Stromal cell of bone marrow (primary cell): Measurements from ENCODE around the gene XPO1.
A peak's percentile ranks its signal among the peaks of the same experiment; 100 is the strongest.
"Not testable (repeated sequence)": the region's sequence is repeated elsewhere in the genome, so short reads cannot be mapped to it uniquely, and the experiment has no call there.

Experiments
- DNase-seq: peaks from one replicate; pipeline ENCODE4 v3.0.0-alpha.2; 2012; ENCODE audit warnings: low read depth

The XPO1 gene

DNA sequence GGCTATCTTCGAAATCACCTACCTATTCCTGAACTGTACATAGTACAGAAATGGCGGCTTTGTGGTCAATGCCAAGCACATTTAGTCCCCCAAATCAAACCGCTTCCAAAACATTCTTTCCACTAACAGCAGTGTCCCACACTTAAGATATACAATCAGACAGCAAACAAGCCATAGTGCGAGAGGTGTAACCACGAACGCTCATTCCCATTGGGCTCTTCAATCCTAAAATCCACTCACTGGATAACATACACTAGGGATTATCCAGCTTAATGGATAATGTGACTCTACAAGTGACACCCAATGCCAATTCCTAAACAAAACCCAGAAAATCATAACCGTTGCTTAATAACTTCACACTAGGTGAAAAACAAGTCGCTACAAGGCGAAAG lies 2.0 kb downstream of the XPO1 start:
- no peak for DNase-seq

DNA sequence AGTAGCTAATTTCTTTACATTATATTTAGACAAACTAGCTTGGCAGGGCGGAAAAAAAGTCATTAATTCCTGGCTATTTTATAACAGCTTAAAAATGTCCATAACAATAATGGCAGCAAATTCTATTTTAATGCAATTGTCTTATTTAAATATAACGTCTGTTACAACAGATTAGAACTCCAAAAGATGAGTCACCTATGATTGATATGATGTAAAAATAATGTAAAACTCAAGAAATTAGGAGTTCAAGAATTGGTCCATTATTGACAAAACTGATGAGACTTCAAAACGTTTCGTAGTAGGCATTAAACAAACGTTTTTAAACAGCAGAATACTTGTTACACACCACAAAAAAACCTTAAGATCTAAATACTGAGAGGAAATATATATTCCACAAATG lies 2.7 kb downstream of the XPO1 start:
- no peak for DNase-seq

DNA sequence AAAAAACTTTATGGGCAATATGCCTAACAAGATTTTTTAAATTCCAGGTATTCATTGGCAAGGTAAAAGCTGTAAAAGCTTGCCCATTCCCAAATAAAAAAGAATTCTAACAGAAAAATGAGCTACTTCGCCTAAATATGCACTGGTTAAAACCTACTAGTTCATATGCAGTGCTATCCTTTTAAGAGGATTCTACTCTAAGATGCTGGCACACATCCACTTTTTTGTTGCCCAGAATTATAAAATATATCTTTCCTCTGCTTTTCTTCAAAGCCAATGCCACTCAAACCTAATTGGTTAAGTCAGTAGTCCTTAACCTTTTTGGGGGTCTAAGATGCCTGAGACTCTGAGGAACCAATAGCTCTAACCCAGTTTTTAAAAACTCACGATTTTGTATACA lies 3.2 kb downstream of the XPO1 start:
- DNase-seq: no peak

DNA sequence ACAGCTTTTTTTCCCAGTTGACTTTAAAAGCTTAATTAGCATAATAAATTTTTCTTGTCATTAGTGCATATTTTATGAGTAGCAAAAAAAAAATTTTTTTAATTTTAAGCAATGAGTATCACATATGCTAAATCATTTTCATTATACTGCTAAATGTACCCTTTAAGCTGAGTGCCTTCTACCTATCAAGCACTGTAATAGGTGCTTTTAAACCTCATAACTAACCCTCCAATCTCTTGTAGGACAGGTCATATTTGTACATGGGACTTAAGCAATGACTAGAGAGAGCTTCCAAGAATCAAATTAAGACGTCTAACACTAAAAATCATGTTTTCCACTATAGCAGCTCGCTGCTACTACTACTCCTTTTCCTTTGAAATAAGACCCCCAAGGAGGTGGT lies 7.4 kb downstream of the XPO1 start:
- no peak for DNase-seq

DNA sequence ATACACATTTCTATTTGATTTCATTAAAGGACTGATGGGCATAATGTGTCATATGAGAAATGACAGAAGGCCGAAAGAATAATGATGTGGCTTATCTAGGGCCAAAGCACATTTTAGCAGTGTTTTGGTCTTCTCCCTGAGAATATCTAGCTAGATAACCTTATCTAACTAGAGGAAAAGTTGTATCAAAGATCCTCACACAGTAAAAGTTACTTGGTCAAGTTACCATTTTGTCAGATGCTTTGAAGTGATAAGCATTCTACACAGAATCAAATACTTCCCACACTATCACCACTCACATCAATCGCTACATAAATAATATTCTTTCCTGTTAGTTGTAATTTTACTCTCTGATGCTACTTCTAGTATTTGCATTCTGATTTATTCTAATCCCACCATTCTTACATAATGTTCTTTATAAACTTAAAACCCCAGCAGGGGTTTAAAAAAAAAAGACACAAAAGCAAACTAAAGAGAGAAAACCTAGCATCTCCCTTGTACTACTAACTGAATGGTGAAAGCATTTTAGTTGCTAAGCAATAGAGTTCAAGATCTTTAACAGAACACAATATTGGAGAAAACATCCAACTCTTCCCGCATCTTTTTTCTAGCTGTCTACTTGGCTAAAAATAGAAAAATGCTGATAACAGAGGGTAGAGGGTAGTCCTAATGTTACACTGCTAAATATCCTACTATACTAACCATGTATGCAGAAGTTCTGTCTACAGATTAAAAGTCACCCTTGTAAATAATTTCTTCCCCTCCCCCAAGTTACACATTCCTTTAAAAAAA lies 8.0 kb downstream of the XPO1 start:
- no peak for DNase-seq

DNA sequence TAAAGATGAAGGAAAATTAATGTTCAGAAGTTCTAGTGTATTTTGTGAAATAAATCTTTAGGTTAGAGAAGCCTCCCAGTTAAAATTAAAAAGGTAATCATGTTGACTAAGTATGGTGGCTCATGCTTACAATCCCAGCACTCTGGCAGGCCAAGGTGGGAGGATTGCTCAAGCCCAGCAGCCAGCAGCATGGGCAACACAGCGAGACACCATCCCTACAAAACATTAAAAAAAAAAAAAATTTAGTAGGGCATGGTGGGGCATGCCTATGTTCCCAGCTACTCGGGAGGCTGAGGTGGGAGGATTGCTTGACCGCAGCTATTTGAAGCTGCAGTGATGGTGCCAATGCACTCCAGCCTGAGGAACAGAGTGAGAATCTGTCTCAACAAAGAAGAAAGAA lies 17.9 kb downstream of the XPO1 start:
- no peak for DNase-seq

DNA sequence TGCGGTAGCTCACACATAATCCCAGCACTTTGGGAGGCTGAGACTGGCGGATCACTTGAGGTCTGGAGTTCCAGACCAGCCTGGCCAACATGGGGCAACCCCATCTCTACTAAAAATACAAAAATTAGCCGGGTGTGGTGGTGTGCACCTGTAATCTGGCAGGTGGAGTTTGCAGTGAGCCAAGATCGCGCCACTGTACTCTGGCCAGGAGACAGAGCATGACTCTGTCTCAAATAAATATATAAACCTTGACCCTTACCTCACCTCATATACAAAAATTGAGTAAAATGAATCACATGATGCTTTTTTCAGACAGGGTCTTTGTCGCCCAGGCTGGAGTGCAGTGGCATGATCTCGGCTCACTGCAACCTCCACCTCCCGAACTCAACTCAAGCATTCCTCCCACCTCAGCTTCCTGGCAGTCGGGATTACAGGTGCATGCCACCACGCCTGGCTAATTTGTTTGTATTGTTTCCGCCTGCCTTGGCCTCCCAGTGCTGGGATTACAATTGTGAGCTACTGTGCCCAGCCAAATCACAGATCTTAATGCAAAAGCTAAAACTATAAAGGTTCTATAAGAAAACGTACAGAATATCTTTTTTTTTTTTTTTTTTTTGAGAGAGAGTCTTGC lies 25.3 kb downstream of the XPO1 start:
- no peak for DNase-seq

DNA sequence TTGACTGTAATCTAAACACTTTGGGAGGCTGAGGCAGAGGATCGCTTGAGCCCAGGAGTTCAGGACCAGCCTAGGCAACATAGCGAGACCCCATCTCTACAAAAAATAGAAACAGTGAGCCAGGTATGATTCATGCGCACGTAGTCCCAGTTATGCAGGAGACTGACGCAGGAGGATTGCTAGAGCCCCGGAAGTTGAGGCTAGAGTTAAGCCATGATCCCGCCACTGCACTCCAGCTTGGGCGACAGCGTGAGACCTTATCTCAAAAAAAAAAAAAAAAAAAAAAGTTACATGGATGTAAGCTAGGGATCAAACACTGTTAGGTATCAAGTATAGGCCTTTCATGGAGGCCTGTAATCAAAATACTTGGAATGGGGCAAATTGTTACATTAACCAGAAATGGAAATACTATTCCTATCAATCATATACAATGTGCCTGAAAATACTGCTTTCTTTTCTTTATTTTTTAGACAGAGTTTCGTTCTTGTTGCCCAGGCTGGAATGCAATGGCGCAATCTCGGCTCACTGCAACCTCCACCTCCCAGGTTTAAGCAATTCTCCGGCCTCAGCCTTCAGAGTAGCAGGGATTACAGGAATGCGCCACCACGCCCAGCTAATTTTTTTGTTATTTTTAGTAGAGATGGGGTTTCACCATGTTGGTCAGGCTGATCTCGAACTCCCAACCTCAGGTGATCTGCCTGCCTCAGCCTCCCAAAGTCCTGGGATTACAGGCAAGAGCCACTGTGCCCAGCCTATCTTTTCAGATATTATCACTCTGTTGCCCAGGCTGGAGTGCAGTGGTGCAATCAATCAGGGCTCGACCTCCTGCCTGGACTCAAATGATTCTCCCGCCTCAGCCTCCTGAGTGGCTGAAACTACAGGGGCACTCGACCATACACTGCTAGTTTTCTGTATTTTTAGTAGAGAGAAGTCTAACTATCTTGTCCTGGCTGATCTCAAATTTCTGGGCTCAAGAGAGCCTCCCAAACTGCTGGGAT lies 27.2 kb downstream of the XPO1 start:
- no peak for DNase-seq

DNA sequence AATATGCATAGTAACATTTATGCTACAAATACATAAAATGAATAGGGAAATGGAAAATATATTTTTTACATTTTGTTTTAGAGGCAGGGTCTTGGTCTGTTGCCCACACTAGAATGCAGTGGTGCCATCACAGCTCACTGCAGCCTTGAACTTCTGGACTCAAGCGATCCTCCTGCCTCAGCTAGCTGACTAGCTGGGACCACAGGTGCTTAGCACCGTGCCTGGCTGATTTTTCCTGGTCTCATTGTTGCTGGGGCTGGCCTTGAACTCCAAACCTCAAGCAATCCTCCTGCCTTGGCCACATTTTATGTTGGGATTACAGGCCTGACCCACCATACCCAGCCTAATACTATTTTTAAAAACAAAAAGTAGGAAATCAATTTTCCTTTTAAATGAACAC lies 33.2 kb downstream of the XPO1 start:
- DNase-seq: no peak

DNA sequence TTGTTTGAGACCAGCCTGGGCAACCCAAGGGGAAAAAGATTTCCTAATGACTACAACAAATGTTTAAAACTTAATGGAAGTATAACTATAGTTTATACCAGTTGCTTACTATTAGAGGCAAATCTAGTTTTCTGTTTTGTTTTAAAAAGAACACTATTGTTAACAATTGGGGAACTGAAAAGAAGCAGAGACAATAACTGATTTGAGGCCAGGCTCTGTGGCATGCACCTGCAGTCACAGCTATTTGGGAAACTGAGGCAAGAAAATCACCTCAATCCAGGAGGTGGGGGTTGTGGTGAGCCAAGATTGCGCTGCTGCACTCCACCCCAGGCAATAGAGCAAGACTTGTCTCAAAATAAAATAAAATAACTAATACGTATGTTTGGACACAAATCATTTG lies 39.1 kb downstream of the XPO1 start:
- DNase-seq: no peak

DNA sequence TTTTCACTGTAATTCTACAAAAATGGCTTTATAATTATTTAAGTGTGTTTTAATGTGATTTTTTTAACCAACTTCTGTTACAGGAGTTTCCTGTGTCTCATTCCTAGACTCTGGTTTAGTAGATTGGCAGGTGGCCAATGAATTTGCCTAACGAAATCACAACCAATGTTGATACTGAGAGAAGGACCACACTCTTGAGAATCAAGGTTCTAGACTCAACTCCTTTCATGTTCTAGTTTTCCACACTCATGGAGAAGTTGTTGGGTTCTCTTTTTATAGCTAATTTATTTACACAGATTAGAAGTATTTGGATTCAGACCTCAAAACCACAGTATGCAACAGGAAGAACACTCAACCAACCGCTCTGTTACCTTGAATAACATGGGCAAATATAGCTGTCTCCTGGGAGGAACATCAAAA lies 44.6 kb downstream of the XPO1 start:
- no peak for DNase-seq

DNA sequence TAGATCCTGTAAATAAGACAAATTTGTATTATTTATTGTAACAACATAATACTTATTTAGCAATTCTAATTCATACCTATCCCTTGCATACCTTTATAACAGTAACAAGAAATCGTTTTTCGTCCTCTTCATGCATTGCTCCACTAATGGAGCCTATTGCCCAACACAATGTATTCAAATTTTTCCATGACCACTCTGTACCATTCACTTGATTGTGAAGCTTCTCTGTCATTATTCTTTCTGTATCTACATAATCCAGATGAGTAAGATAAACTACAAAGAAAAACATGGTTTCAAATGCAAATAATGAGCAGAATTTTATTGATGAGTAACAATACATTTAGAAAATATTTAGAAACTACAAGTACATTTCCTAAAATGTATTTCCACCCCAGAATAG lies 45.7 kb downstream of the XPO1 start:
- no peak for DNase-seq

DNA sequence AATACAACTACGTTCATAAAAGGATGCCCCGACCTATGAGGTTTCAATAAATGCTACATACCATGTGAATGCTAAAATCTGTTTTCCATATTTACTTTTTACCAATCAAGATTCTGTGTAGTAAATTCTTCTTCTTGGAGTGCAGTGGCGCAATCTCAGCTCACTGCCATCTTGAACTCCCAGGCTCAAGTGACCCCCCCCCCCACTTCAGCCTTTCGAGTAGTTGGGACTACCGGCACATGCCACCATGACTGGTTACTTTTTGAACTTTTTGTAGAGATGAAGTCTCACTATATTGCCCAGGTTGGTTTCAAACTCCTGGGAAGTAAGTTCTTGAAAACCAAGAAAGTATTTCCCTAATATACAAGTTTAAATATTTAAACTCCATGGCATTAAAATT lies 52.9 kb downstream of the XPO1 start:
- DNase-seq: no peak

DNA sequence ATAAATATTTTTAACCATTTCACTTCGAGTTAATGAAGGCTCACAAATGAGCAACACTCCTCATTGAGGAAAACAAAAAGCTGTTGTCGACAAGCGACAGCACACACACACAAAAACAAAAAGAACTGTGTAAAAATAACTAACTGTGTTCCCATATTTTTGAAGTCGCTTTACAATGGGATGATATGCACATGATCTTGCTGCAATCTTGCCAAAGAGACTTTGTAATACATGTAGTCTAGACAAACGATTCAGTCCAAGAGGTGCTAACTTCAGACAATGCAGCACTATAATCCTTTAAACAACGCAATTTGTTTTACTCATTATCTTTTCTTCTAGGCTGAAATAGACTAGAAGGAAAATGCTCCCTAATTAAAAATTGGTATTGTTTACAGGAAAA lies 60.1 kb downstream of the XPO1 start:
- no peak for DNase-seq

DNA sequence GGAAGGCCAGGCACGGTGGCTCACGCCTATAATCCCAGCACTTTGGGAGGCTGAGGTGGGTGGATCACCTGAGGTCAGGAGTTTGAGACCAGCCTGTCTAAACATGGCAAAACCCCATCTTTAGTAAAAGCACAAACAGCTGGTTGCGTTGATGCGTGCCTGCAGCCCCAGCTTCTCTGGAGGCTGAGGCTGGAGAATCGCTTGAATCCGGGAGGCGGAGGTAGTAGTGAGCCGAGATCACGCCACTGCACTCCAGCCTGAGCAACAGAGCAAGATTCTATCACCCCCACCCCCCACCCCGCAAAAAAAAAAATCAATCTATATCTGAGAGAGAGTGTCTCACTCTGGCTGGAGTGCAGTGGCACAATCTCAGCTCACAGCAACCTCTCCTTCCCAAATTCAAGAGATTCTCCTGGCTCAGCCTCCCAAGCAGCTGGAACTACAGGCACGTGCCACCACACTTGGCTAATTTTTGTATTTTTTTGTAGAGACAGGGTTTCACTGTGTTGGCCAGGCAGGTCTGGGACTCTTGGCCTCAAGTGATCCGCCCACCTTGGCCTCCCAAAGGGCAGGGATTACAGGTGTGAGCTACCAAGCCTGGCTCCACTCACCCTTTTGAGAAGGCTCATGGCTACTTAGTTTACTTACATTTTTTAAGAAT lies 61.1 kb downstream of the XPO1 start:
- DNase-seq: not testable (repeated sequence)

DNA sequence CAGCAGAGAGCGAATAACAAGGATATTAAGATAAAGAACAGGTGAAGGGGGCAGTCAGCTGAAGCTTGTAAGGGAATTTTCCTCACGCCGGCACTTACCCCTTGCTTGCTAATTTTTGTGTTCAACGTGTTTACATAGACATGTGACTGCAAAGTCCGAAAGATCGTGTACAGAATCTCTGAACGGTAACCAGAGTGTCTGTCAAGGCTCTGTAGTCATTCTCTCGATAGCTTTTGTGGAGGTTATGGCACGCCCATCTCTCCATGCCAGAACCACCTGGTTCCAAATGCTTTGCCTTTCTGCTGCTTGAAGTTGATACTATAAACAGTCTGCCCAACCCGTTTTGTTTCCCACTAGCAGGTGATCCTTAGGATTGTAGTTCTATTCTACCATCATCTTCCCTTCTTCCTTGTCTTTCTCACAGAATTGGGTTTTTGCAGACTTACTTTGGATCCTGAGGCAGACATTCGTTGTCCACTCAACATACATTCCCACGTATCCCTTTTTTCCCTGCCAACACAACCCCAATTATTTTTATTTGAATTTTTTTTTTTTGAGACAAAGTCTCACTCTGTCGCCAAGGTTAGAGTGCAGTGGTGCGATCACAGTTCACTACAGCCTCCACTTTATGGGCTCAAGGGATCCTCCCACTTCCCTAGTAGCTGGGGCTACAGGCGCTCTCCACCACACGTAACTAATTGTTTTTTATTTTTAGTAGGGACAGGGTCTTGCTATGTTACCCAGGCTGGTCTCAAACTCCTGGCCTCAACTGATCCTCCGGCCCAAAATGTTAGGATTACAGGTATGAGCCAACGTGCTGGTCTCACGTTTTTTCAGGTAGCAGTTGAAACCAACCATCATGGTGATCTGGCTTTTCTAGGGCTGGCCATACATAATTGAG lies 66.0 kb downstream of the XPO1 start:
- no peak for DNase-seq

DNA sequence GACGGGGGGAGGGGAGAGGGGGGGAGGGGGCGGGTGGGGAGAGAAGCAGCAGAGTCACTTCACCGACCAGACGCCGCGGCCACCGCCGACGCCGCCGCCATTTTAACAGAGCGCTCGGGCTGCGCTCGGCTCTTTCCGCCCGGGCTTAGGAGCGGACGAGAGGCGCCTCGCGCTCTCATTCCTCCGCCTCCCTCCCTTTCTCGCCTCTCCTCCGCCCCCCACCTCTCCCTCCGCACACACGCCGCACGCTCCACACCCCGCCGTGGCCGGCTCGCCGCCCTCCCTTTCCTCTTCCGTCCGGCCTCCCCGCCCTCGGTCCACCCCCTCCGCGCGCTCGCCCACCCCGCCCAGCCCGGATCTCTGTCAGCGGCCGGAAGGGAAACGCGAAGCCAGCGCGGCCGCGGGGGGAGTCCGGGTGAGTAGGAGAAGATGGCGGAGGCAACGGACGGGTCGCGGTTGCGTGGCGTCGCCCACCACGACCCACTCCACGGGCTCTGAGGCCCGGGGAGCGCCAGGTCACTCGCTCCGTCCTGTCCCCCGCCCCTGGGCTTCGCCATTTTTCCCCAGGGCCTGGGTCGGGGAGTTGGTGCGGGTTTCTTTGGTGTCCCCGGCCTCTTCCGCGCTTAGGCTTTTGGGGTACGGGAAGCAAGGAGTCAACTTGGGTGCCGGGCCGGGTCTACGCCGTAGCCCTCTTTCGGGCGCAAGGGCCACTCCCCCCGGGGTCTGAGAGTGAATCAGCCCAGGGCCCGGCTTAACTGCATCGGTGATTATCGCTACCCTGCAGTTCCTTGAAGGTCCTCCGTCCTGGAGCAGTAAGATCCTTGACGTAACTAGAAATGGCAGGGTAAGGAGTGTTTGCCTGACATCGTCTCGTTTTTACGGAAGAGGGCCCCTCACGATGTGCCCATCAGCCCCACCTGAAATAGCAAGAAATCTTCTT lies 66.9 kb downstream of the XPO1 start, which contains the start of gene USP34:
TSS of gene USP34 (minus strand) at position 123 of the 940 bp plus-strand sequence. CDS start 395 bp downstream, outside the sequence.
- DNase-seq: peak; percentile 91

DNA sequence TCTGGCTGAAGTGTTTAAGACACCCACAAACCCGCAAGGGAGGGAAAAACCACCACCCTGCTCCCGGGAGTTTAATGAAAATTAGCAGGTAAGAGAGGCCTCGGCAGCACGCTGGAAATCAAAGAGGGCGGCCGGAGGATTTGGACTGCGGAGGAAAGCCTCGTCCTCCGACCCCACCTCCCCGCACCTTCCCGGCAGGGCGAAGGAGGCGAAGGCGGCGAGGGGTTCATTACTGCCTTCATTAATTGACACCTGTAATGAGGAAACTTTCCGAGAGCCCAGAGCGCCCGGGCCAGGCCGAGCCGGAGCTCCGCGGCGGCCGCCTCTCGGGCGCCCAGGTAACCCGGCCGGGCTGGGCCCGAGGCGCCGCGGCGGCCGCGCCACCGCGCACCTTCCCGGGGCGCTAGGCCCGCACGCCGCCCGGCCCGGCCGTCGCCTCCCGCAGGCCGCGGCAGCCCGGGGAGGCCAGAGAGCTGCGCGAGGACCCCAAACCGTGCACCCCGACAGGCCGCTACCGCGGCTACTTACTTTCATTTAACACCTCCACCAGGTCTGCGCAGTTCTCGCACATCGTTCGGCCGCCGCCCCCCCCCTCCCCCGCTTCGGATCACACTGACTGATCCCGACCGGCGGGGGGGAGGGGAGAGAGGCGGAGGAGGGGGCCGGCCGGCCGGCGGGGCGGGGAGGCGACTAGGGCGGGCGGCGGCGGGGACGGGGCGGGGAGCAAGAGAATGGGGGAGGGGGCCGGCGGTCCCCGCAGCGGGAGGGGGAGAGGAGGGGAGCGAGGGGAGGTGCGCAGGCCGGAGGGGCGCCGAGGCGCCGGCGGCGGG lies 67.8 kb downstream of the XPO1 start:
- DNase-seq: peak; percentile 60
